Measurements from ENCODE around the gene OPA3.
"Not testable (repeated sequence)": the region's sequence is repeated elsewhere in the genome, so short reads cannot be mapped to it uniquely, and the experiment has no call there.

OPA3 gene

GRCh38 chr19:45515081-45515624, 69.4 kb downstream of the OPA3 start:
- H3K36me3 ChIP-seq (replicated peaks) = peaks cover 13% of the 10 kb centered on the region
- no peaks in the 10 kb centered on the region for H3K4me1 ChIP-seq
- no peak for DNase-seq (ENCODE audit: low spot score in 2 of 2)
- no peaks in the 10 kb centered on the region for H3K9me3 ChIP-seq
- no peak overlapping the region for H3K4me3 ChIP-seq
- no peaks in the 10 kb centered on the region for H3K27me3 ChIP-seq (ENCODE audit: low read depth)
- in situ Hi-C loops (cut with MboI; ENCODE audit: low sequenced_read_pairs) = loop anchor here (10.0 kb wide), 1 partner anchor 130 kb away; no protein-coding TSS in a partner anchor

- peaks cover 10% of the 10 kb centered on the region for H3K36me3 ChIP-seq (replicated peaks)
- peaks cover 3% of the 10 kb centered on the region; the same call in 1 of the 2 replicates for H3K4me1 ChIP-seq
- no peaks in the 10 kb centered on the region for H3K27me3 ChIP-seq (ENCODE audit: low read depth)
- in situ Hi-C loops (cut with MboI; ENCODE audit: low sequenced_read_pairs) = loop anchor here (10.0 kb wide), 1 partner anchor 130 kb away; no protein-coding TSS in a partner anchor
- H3K9me3 ChIP-seq = no peaks in the 10 kb centered on the region
- no peak for DNase-seq (ENCODE audit: low spot score in 2 of 2)
- H3K4me3 ChIP-seq = no peak overlapping the region
These were observed 70.1 kb downstream of the OPA3 start for GRCh38 chr19:45514376-45515051.

- DNase-seq (ENCODE audit: low spot score in 2 of 2) = no peak
- Histone ChIP-seq H3K36me3 (replicated peaks) (peaks cover under 1% of the 10 kb centered on the region), H3K27me3 (ENCODE audit: low read depth) (no peaks in the 10 kb centered on the region), H3K9me3 (no peaks in the 10 kb centered on the region; the same call in 1 of the 2 replicates), H3K4me3 (no peak overlapping the region), H3K4me1 (peaks cover 3% of the 10 kb centered on the region)
- in situ Hi-C loops (cut with MboI; ENCODE audit: low sequenced_read_pairs) = loop anchor here (10.0 kb wide), 1 partner anchor 132 kb away; no protein-coding TSS in a partner anchor
These were observed 71.6 kb downstream of the OPA3 start for GRCh38 chr19:45512881-45513483.

DNA sequence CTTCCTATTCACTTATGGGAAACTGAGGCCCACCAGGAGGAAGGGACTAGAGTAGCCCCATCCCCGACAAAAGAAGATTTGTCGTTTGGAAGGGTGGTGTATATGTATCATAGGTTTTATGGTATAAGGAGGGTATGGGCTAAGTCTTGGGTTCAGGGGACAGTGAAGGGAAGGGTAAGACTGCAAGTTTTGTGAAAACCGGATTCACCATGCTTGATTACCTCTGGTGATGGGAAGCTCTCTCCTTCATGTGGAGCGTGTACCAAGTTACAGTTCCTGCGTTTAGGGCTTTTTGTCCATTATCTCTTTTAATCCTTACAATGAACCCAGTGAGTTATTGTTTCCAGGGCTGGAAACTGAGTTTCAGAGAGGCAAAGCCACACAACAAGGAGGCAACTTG, 73.5 kb downstream of the OPA3 start:
- Histone ChIP-seq H3K36me3 (replicated peaks) (no peaks in the 10 kb centered on the region; the same call in none of the 2 replicates), H3K4me1 (peaks cover 9% of the 10 kb centered on the region)

GRCh38 chr19:45510352-45510751, 74.2 kb downstream of the OPA3 start:
- H3K9me3 ChIP-seq; H3K27me3 ChIP-seq (ENCODE audit: low read depth): not testable (repeated sequence)

More for the DNA sequence above, 73.5 kb downstream of the OPA3 start:
- Histone ChIP-seq H3K4me3 (no peak overlapping the region), H3K9me3 (no peaks in the 10 kb centered on the region; the same call in 1 of the 2 replicates), H3K27me3 (ENCODE audit: low read depth) (no peaks in the 10 kb centered on the region)
- in situ Hi-C loops (cut with MboI; ENCODE audit: low sequenced_read_pairs) = loop anchor here (10.0 kb wide), 1 partner anchor 134 kb away; no protein-coding TSS in a partner anchor
- no peak for DNase-seq (ENCODE audit: low spot score in 2 of 2)

DNA sequence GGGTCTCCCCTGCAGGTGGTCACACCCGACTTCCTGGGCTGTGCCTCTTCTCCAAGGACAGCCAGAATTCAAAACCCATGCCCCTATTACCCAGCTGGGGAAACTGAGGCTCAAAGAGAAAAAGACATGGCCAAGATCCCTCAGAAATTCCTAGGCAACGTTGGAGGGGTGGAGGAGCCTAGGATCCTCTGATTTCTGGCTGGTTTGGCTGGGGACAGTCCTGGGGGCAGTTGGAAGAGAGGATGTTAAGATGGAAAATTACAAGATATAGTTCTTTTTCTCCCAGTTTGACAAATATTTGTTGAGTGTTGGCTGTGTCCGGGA, 74.9 kb downstream of the OPA3 start:
- H3K4me3 ChIP-seq = peak overlapping the region; percentile 94
- in situ Hi-C loops (cut with MboI; ENCODE audit: low sequenced_read_pairs) = loop anchor here (10.0 kb wide), 1 partner anchor 135 kb away; no protein-coding TSS in a partner anchor
- H3K27me3 ChIP-seq (ENCODE audit: low read depth) = no peaks in the 10 kb centered on the region
- H3K4me1 ChIP-seq = peaks cover 10% of the 10 kb centered on the region
- no peaks in the 10 kb centered on the region; the same call in 1 of the 2 replicates for H3K9me3 ChIP-seq
- no peaks in the 10 kb centered on the region; the same call in 1 of the 2 replicates for H3K36me3 ChIP-seq (replicated peaks)
- no peak for DNase-seq (ENCODE audit: low spot score in 2 of 2)

More at GRCh38 chr19:45510352-45510751, 74.2 kb downstream of the OPA3 start:
- not testable (repeated sequence) for H3K4me3 ChIP-seq; H3K36me3 ChIP-seq (replicated peaks); H3K4me1 ChIP-seq; DNase-seq (ENCODE audit: low spot score in 2 of 2)
- in situ Hi-C loops (cut with MboI; ENCODE audit: low sequenced_read_pairs) = loop anchor here (10.0 kb wide), 1 partner anchor 134 kb away; no protein-coding TSS in a partner anchor

DNA sequence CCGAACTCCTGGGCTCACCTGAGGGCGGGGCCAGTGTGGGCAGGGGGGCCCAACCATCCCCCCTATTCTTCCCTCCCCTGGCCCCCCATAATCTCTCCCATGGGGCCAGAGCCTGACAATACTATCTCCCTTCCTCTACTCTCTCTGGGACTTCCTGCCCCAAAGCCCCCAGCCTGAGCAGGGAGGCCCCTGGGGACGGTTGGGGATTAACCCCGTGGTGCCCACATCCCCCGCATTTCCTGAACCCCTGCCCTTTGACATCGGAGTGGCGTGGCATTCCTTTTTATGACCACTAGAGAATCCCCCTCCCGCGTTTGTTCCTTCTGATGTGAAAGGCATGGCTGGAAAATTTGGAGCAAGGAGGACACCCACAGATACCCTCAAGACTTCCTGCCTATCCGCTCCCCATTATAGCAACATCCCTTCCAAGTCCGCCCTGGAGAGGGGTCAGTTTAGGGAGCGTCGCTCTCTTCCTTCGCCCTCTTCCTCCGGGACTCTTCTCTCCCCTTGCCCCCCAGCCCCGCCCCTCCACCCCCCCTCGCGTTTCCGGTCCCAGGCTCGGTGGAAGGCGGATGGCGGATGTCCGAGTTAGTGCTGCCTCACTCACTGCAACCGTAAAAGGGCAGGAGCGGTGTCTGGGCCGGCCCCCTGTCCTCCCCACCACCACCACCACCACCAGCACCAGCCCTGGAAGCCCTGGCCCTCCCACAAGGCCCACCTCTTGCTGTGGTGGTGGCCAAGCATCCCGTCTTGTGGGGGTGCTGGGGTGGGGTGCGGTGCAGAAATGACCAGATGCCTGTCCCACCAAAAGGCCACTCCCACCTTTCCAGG, 75.5 kb downstream of the OPA3 start:
- Histone ChIP-seq H3K4me1 (peaks cover 10% of the 10 kb centered on the region), H3K4me3 (peak overlapping the region; percentile 94), H3K36me3 (replicated peaks) (no peaks in the 10 kb centered on the region; the same call in 1 of the 2 replicates), H3K9me3 (no peaks in the 10 kb centered on the region; the same call in 1 of the 2 replicates), H3K27me3 (ENCODE audit: low read depth) (no peaks in the 10 kb centered on the region)
- DNase-seq (ENCODE audit: low spot score in 2 of 2) = peak; percentile 27 to 70
- in situ Hi-C loops (cut with MboI; ENCODE audit: low sequenced_read_pairs) = no loop called here

- no peaks in the 10 kb centered on the region; the same call in 1 of the 2 replicates for H3K9me3 ChIP-seq
- H3K27me3 ChIP-seq (ENCODE audit: low read depth) = no peaks in the 10 kb centered on the region
- peaks cover 10% of the 10 kb centered on the region for H3K4me1 ChIP-seq
- peak overlapping the region; percentile 94 for H3K4me3 ChIP-seq
- peak; percentile 51 to 80 for DNase-seq (ENCODE audit: low spot score in 2 of 2)
- H3K36me3 ChIP-seq (replicated peaks) = no peaks in the 10 kb centered on the region; the same call in 1 of the 2 replicates
- in situ Hi-C loops (cut with MboI; ENCODE audit: low sequenced_read_pairs) = no loop called here
These were observed 76.2 kb downstream of the OPA3 start for GRCh38 chr19:45508417-45508860.

DNA sequence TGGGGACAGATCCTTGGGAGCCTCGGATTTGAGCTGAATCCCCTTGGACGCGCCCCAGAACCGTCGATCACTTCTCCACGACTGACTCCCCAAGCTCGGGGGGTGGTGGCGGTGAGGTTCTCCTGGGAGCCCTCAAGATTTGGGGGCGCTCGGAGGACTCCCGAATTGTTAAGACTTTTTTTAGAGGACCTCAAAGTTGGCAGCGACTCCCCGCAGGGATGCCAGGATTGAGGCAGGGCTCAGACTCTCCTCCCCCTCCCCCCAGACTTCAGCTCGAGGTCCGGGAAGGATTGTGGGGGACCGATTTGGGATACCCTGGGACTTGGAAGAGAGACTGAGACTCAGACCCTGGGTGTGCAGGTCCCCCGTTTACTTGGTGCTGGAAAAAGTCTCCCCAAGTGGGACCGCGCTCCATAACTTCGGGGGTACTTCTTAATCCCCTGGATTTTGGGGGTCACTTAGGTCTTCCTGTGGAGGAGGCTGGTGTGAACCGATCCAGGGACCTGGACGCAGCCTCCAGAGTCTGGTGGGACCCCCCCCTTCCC, 76.7 kb downstream of the OPA3 start:
- Histone ChIP-seq H3K27me3 (ENCODE audit: low read depth) (no peaks in the 10 kb centered on the region), H3K36me3 (replicated peaks) (no peaks in the 10 kb centered on the region; the same call in 1 of the 2 replicates), H3K4me3 (peak overlapping the region; percentile 94), H3K4me1 (peaks cover 10% of the 10 kb centered on the region), H3K9me3 (no peaks in the 10 kb centered on the region; the same call in 1 of the 2 replicates)
- DNase-seq (ENCODE audit: low spot score in 2 of 2) = peak in 1 of 2 experiments; percentile 40
- in situ Hi-C loops (cut with MboI; ENCODE audit: low sequenced_read_pairs) = no loop called here

- H3K9me3 ChIP-seq = no peaks in the 10 kb centered on the region; the same call in 1 of the 2 replicates
- no peaks in the 10 kb centered on the region; the same call in 1 of the 2 replicates for H3K36me3 ChIP-seq (replicated peaks)
- peaks cover 10% of the 10 kb centered on the region for H3K4me1 ChIP-seq
- H3K4me3 ChIP-seq = peak within 1 kb of the TSS; percentile 94
- H3K27me3 ChIP-seq (ENCODE audit: low read depth) = no peaks in the 10 kb centered on the region
- DNase-seq (ENCODE audit: low spot score in 2 of 2) = peak; percentile 84 to 93
- in situ Hi-C loops (cut with MboI; ENCODE audit: low sequenced_read_pairs) = no loop called here
These were observed 77.4 kb downstream of the OPA3 start, which contains the start of gene VASP for GRCh38 chr19:45506989-45507871. Gene VASP (plus strand): TSS chr19:45507479. CDS start chr19:45507772, 293 bp downstream.

DNA sequence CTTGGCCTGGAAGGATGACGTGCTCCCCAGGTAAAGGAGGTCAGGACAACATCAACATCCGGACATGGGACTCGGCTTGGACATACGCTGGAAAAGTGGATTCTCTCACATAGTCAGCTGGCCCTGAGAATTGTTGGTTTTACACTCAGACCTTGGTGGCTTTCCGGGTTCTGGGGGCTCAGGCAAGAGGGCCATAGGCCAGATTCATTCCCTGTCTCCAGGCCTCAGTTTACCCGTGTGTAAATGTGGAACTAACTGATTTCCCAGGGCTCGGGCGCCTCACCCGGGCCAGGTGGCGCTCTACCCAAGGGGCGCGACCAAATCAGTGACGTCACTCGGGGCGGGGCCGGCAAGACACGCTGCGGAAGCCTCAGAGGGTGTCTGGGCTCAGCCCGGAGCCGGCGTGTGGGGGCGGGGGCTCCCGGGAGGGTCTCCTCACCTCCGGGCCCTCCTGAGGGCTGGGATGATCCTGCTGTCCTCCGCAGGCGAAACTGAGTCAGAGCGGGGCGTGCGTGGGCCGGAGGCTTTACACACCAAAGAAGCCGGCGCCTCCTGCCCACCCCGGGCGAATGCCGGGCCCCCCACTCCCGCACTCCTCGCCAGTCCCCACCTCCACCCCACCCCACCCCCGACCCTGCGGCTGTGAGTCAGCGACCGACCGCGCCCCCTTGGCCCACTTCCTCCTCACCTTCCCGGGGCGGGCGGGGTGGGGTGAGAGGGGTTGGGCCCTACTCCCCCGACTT, 78.2 kb downstream of the OPA3 start:
- no peaks in the 10 kb centered on the region; the same call in 1 of the 2 replicates for H3K9me3 ChIP-seq
- H3K36me3 ChIP-seq (replicated peaks) = no peaks in the 10 kb centered on the region; the same call in 1 of the 2 replicates
- no peaks in the 10 kb centered on the region for H3K27me3 ChIP-seq (ENCODE audit: low read depth)
- peak overlapping the region; percentile 94 for H3K4me3 ChIP-seq
- peaks cover 13% of the 10 kb centered on the region for H3K4me1 ChIP-seq
- in situ Hi-C loops (cut with MboI; ENCODE audit: low sequenced_read_pairs) = no loop called here
- peak; percentile 74 to 99 for DNase-seq (ENCODE audit: low spot score in 2 of 2)

GRCh38 chr19:45505996-45506245, 78.7 kb downstream of the OPA3 start:
- Histone ChIP-seq H3K36me3 (replicated peaks) (no peaks in the 10 kb centered on the region; the same call in 1 of the 2 replicates), H3K4me1 (peaks cover 17% of the 10 kb centered on the region), H3K9me3 (no peaks in the 10 kb centered on the region; the same call in 1 of the 2 replicates), H3K4me3 (peak overlapping the region; percentile 94), H3K27me3 (ENCODE audit: low read depth) (no peaks in the 10 kb centered on the region)
- DNase-seq (ENCODE audit: low spot score in 2 of 2) = no peak
- in situ Hi-C loops (cut with MboI; ENCODE audit: low sequenced_read_pairs) = no loop called here
